Measurements from ENCODE around the gene CD34. TPM values are rescaled to one million over a fixed set of nuclear protein-coding genes. Genes with fewer than 3 reads are reported as not detected.

CD34 gene
- total RNA-seq, 1 experiment from 2014 or later, result not detected

DNA sequence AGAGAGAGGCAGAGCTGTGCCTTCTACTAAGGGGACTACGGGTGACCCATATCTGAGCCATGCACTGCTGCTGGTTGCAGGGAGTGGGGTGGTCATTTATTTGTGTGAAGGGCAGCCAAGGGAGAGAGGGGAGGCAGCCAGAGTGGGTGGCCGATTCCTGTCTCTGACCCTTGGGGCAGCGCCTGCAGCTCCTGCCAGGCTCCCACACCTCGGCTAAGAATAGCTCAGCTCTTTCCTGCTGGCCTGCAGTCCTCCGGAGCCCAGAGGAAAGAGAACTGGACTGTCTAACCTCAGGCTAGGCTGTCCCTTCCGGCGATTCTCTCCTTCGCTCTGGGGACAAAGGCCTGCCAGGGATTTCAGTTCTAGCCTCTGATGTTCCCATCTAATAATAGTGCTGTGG lies 11.6 kb upstream of the CD34 start:
- no peaks in the 10 kb centered on the region for H3F3A ChIP-seq (ENCODE audit: low read length, unreplicated experiment)
- BruUV-seq (replicated peaks), result no TSS peak
- no peak overlapping the region for H2AFZ ChIP-seq (ENCODE audit: low read length)
- no peaks in the 10 kb centered on the region for H3K9me2 ChIP-seq (replicated peaks; ENCODE audit: low read length)
- ATAC-seq (no peak), DNase-seq (no peak)
- H3K36me3 ChIP-seq (ENCODE audit: low read depth, low read length), result no peaks in the 10 kb centered on the region
- TF ChIP-seq, protein P1, sequence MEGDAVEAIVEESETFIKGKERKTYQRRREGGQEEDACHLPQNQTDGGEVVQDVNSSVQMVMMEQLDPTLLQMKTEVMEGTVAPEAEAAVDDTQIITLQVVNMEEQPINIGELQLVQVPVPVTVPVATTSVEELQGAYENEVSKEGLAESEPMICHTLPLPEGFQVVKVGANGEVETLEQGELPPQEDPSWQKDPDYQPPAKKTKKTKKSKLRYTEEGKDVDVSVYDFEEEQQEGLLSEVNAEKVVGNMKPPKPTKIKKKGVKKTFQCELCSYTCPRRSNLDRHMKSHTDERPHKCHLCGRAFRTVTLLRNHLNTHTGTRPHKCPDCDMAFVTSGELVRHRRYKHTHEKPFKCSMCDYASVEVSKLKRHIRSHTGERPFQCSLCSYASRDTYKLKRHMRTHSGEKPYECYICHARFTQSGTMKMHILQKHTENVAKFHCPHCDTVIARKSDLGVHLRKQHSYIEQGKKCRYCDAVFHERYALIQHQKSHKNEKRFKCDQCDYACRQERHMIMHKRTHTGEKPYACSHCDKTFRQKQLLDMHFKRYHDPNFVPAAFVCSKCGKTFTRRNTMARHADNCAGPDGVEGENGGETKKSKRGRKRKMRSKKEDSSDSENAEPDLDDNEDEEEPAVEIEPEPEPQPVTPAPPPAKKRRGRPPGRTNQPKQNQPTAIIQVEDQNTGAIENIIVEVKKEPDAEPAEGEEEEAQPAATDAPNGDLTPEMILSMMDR (conservative IDR thresholded peaks at IDR 0.05; ENCODE audit: low read depth, low read length), result no peak
- TF ChIP-seq EZH2 (IDR thresholded peaks at IDR 0.05; ENCODE audit: low read length, unreplicated experiment), result no peak
- TF ChIP-seq EZH2phosphoT487 (IDR thresholded peaks at IDR 0.05; ENCODE audit: borderline replicate concordance, low read length), result no peak
- no peaks in the 10 kb centered on the region for H3K9me3 ChIP-seq (ENCODE audit: low read length)
- H3K4me2 ChIP-seq (ENCODE audit: low read length), result no peak overlapping the region
- no peaks in the 10 kb centered on the region for H3K4me1 ChIP-seq (ENCODE audit: insufficient read depth, low read length)
- CTCF ChIA-PET, result interaction anchor here (0.6 kb wide), 1 partner anchor 322 kb away, joined by 4 read pairs; no protein-coding TSS in a partner anchor
- H4K20me1 ChIP-seq (ENCODE audit: low read length), result no peaks in the 10 kb centered on the region
- H3K4me3 ChIP-seq (ENCODE audit: low read length), result no peak overlapping the region
- intact Hi-C loops (cut with micrococcal nuclease), result no loop called here
- no peak overlapping the region for H3K9ac ChIP-seq (ENCODE audit: low read length)
- H3K27ac ChIP-seq (ENCODE audit: low read length), result no peak overlapping the region
- POLR2A ChIA-PET (ENCODE audit: unreplicated experiment), result no interaction called here
- no peaks in the 10 kb centered on the region for H3K79me2 ChIP-seq (ENCODE audit: low read length)
- H3K27me3 ChIP-seq (ENCODE audit: low read length), result peaks cover 67% of the 10 kb centered on the region

DNA sequence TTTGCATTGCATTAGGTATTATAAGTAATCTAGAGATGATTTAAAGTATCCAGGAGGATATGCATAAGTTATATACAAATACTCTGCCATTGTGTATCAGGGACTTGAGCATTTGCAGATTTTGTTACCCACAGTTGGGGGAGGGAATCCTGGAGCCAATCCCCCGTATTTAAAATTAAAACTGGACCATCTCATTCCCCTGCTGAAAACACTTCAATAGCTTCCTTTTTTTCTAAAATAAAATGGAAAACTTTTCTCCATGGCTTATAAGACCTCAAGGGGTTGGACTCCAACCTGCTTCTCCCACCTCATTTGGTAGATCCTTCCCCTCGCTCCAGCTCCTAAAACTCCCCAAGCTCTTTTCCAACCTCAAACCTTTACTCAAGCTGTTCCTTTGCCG lies 10.4 kb upstream of the CD34 start:
- POLR2A ChIA-PET (ENCODE audit: unreplicated experiment), result no interaction called here
- Histone ChIP-seq H3K27me3 (ENCODE audit: low read length) (peaks cover 63% of the 10 kb centered on the region), H3K9ac (ENCODE audit: low read length) (no peak overlapping the region), H3K4me1 (ENCODE audit: insufficient read depth, low read length) (no peaks in the 10 kb centered on the region), H3F3A (ENCODE audit: low read length, unreplicated experiment) (no peaks in the 10 kb centered on the region), H3K79me2 (ENCODE audit: low read length) (no peaks in the 10 kb centered on the region), H3K9me2 (replicated peaks; ENCODE audit: low read length) (no peaks in the 10 kb centered on the region), H3K27ac (ENCODE audit: low read length) (no peak overlapping the region), H3K9me3 (ENCODE audit: low read length) (no peaks in the 10 kb centered on the region), H3K4me2 (ENCODE audit: low read length) (no peak overlapping the region), H2AFZ (ENCODE audit: low read length) (no peak overlapping the region), H3K4me3 (ENCODE audit: low read length) (no peak overlapping the region), H3K36me3 (ENCODE audit: low read depth, low read length) (no peaks in the 10 kb centered on the region), H4K20me1 (ENCODE audit: low read length) (no peaks in the 10 kb centered on the region)
- no TSS peak for BruUV-seq (replicated peaks)
- no peak for ATAC-seq
- intact Hi-C loops (cut with micrococcal nuclease), result no loop called here
- TF ChIP-seq, protein P1 (conservative IDR thresholded peaks at IDR 0.05; ENCODE audit: low read depth, low read length), result no peak
- TF ChIP-seq EZH2phosphoT487 (IDR thresholded peaks at IDR 0.05; ENCODE audit: borderline replicate concordance, low read length) (no peak), EZH2 (IDR thresholded peaks at IDR 0.05; ENCODE audit: low read length, unreplicated experiment) (no peak)
- CTCF ChIA-PET, result interaction anchor here (0.6 kb wide), 1 partner anchor 25 kb away, joined by 3 read pairs; no protein-coding TSS in a partner anchor
- DNase-seq, result no peak

DNA sequence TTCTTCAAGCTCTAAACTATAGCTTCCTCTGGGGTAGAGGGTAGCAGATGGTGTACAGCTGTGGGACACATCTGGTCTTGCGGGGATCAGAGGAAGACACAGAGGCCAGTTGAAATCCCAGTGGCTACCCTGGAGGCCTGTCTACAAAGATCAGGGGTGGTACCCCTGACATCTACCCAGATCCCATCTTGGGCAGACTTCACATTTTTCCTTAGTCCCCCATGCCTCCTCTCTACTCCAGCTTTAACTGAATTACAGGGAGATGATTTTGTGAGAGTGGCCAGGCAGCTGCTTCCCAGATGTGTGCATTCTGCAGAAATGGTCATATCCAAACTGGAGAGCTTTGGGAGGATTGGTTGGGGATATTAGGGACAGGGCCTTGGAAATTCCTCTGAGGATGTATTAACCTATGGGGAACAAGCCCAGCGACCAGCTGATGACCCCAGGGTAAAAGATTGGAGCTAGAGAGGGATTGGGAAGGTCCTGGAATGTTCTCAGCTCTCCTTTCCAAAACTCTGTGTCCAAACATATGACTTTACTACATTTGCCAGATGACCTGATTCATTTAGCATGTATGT lies 9.6 kb upstream of the CD34 start:
- Histone ChIP-seq H3K9me2 (replicated peaks; ENCODE audit: low read length) (no peaks in the 10 kb centered on the region), H3K9me3 (ENCODE audit: low read length) (no peaks in the 10 kb centered on the region), H3K4me2 (ENCODE audit: low read length) (no peak overlapping the region), H3K36me3 (ENCODE audit: low read depth, low read length) (no peaks in the 10 kb centered on the region), H4K20me1 (ENCODE audit: low read length) (no peaks in the 10 kb centered on the region), H3K79me2 (ENCODE audit: low read length) (no peaks in the 10 kb centered on the region), H3K27me3 (ENCODE audit: low read length) (peaks cover 63% of the 10 kb centered on the region), H3K27ac (ENCODE audit: low read length) (no peak overlapping the region), H3K9ac (ENCODE audit: low read length) (no peak overlapping the region), H3F3A (ENCODE audit: low read length, unreplicated experiment) (no peaks in the 10 kb centered on the region), H3K4me1 (ENCODE audit: insufficient read depth, low read length) (no peaks in the 10 kb centered on the region), H2AFZ (ENCODE audit: low read length) (no peak overlapping the region), H3K4me3 (ENCODE audit: low read length) (no peak overlapping the region)
- ChIA-PET CTCF (interaction anchor here (0.6 to 0.9 kb wide), 2 partner anchors 24 to 26 kb away, joined by 3 read pairs; no protein-coding TSS in a partner anchor), POLR2A (ENCODE audit: unreplicated experiment) (interaction anchor here (0.6 kb wide), 1 partner anchor 15 kb away, joined by 4 read pairs; no protein-coding TSS in a partner anchor)
- ATAC-seq (no peak), DNase-seq (no peak)
- BruUV-seq (replicated peaks), result no TSS peak
- intact Hi-C loops (cut with micrococcal nuclease), result no loop called here
- TF ChIP-seq, protein P1 (conservative IDR thresholded peaks at IDR 0.05; ENCODE audit: low read depth, low read length), result no peak
- TF ChIP-seq EZH2 (IDR thresholded peaks at IDR 0.05; ENCODE audit: low read length, unreplicated experiment), result no peak
- no peak for TF ChIP-seq EZH2phosphoT487 (IDR thresholded peaks at IDR 0.05; ENCODE audit: borderline replicate concordance, low read length)
